Peyer's patch (tissue), 4 donors: ENCODE measurements around the gene CTBP1.

Experiments
- CTCF ChIP-seq, 6 experiments: fragments of 450-650 bp in 4 of 6; fragments of 200-600 bp in 2 of 6; sonication (generic) in 1 of 6; IDR thresholded peaks; one replicate each; pipeline ENCODE4 v1.5.1; 2017 to 2019; ENCODE audit warnings: antibody characterized with exemption in 6 of 6, mild to moderate bottlenecking in 3 of 6, moderate library complexity in 1 of 6
- POLR2A ChIP-seq, 2 donors: fragments of 450-650 bp; IDR thresholded peaks; one replicate each; pipeline ENCODE4 v1.5.1; 2017; ENCODE audit warnings: antibody characterized with exemption in 2 of 2, mild to moderate bottlenecking in 2 of 2, moderate library complexity in 2 of 2

- no peak for TF ChIP-seq CTCF (IDR thresholded peaks at IDR 0.05)
- no peak for TF ChIP-seq POLR2A (IDR thresholded peaks at IDR 0.05)
Measured at GRCh38 chr4:1251773-1252066, 2.8 kb upstream of the CTBP1 start.
